GM12878 (cell line): Measurements from ENCODE around the gene ZNF850. TPM values are rescaled to one million over a fixed set of nuclear protein-coding genes. Genes with fewer than 3 reads are reported as not detected.

Experiments
- CEBPB ChIP-seq, 2 experiments: fragments of 150-350 bp in 1 of 2; IDR thresholded peaks; 2 replicates each; pipeline ENCODE4 v1.6.1; 2012 to 2014; ENCODE audit warnings: low read depth in 2 of 2, low read length in 2 of 2, borderline replicate concordance in 1 of 2, inconsistent platforms in 1 of 2
- EGR1 ChIP-seq, 2 experiments: IDR thresholded peaks; 1 replicate in 1 of 2; 2 replicates in 1 of 2; pipeline ENCODE4 v1.6.1; 2011 to 2012; ENCODE audit warnings: low read depth in 2 of 2, low read length in 2 of 2, borderline replicate concordance in 1 of 2, mild to moderate bottlenecking in 1 of 2, moderate library complexity in 1 of 2
- ESRRA ChIP-seq: IDR thresholded peaks from 2 replicates; pipeline ENCODE4 v1.6.1; 2012; ENCODE audit warnings: mild to moderate bottlenecking, low read length, improper control_type of control experiment
- MEF2A ChIP-seq: IDR thresholded peaks from 2 replicates; pipeline ENCODE4 v1.6.1; 2011; ENCODE audit warnings: low read depth, mild to moderate bottlenecking, low read length, moderate library complexity; ENCODE audit not compliant: insufficient read depth
- MYC ChIP-seq: IDR thresholded peaks from 2 replicates; pipeline ENCODE4 v1.6.1; 2011; ENCODE audit warnings: mild to moderate bottlenecking, low read length, moderate library complexity, inconsistent platforms; ENCODE audit not compliant: insufficient read depth, insufficient replicate concordance, insufficient read length, severe bottlenecking
- PBX3 ChIP-seq: IDR thresholded peaks from 2 replicates; pipeline ENCODE4 v1.6.1; 2011; ENCODE audit warnings: mild to moderate bottlenecking, low read depth, low read length, moderate library complexity; ENCODE audit not compliant: insufficient replicate concordance
- SRF ChIP-seq, 2 experiments: IDR thresholded peaks; 2 replicates each; pipeline ENCODE4 v1.6.1; 2011; ENCODE audit warnings: low read depth in 2 of 2, low read length in 2 of 2, mild to moderate bottlenecking in 1 of 2, moderate library complexity in 1 of 2
- ZNF217 ChIP-seq: fragments of 450-650 bp; IDR thresholded peaks from 2 replicates; pipeline ENCODE4 v1.6.1; 2017; ENCODE audit warnings: antibody characterized with exemption, mild to moderate bottlenecking
- ZNF274 ChIP-seq: IDR thresholded peaks from one replicate; pipeline ENCODE4 v1.8.0; 2011; ENCODE audit not compliant: insufficient read length, insufficient read depth
- ZNF687 ChIP-seq: fragments of 450-650 bp; IDR thresholded peaks from 2 replicates; pipeline ENCODE4 v1.6.1; 2017; ENCODE audit warnings: mild to moderate bottlenecking, moderate library complexity
- polyA plus RNA-seq, 11 experiments: library from polyadenylated mRNA; depleted of rRNA in 4 of 11; unstranded in 6 of 11; stranded (reverse) in 5 of 11; fragments of >200 nt; fragmentation: Nextera tagmentation in 4 of 11; fragmentation: Illumina TruSeq in 1 of 11; extraction: Ambion mirVana in 4 of 11; extraction: Trizol in 1 of 11; gene quantifications; 1 replicate in 1 of 11; 2 replicates in 10 of 11; pipeline versions ENCODE4 v1.2.1 to v1.2.3, GENCODE V29; 2011 to 2016; ENCODE audit warnings: inconsistent platforms in 2 of 11, missing spikeins in 2 of 11, low read depth in 1 of 11
- total RNA-seq, 4 experiments: library from RNA; depleted of rRNA in 3 of 4; stranded (reverse); fragments of >200 nt in 3 of 4; fragmentation: Illumina TruSeq in 1 of 4; extraction: Trizol in 1 of 4; gene quantifications; 2 replicates each; pipeline versions ENCODE4 v1.2.1 to v1.2.3, GENCODE V29; 2013 to 2021

Gene ZNF850
- total and polyA plus RNA-seq, 10 of the 15 experiments (the other 5 are each of a cell fraction or from before 2014, with no cell fraction given), result 0.44 to 6.4 (median 2.5) TPM

- TF ChIP-seq EGR1 (IDR thresholded peaks at IDR 0.05; ENCODE audit: borderline replicate concordance in 1 of 2, low read depth in 2 of 2, low read length in 2 of 2), result no peak
- no peak for TF ChIP-seq PBX3
- TF ChIP-seq ZNF274, result no peak
- 0 out of 4 replicates have a peak, but pooled peaks of 1 of the 2 experiments have one; percentile 49 for TF ChIP-seq SRF (IDR thresholded peaks at IDR 0.05; ENCODE audit: low read depth in 2 of 2, low read length in 2 of 2)
- TF ChIP-seq MEF2A, result no peak
- no peak for TF ChIP-seq ZNF687
- no peak for TF ChIP-seq MYC
- no peak for TF ChIP-seq ZNF217
- TF ChIP-seq CEBPB (IDR thresholded peaks at IDR 0.05; ENCODE audit: borderline replicate concordance in 1 of 2, low read depth in 2 of 2, low read length in 2 of 2), result no peak
- TF ChIP-seq ESRRA, result no peak
Observed at GRCh38 chr19:36687214-36688056, 85.2 kb downstream of the ZNF850 start, which contains the start of gene ZNF567 (continued).
